HepG2 (cell line): ENCODE data around the gene CDR2L.

Experiments
- CREM ChIP-seq, 2 experiments: sonication (generic) in 1 of 2; formaldehyde crosslinking in 1 of 2; IDR thresholded peaks; 2 replicates each; pipeline versions ENCODE4 v1.4.0 to v1.6.1; 2016 to 2020; ENCODE audit warnings: antibody characterized with exemption in 1 of 2, mild to moderate bottlenecking in 1 of 2, missing genetic modification reagents in 1 of 2
- EP300 ChIP-seq, 3 experiments: sonication (generic) in 1 of 3; formaldehyde crosslinking in 1 of 3; IDR thresholded peaks; 2 replicates each; pipeline versions ENCODE4 v1.5.1 to v1.6.1; 2011 to 2020; ENCODE audit warnings: low read depth in 2 of 3, low read length in 2 of 3, borderline replicate concordance in 1 of 3, improper control_type of control experiment in 1 of 3, mild to moderate bottlenecking in 1 of 3, missing genetic modification reagents in 1 of 3, moderate library complexity in 1 of 3
- EZH2 ChIP-seq: conservative IDR thresholded peaks from 2 replicates; pipeline ENCODE4 v1.6.1; 2012; ENCODE audit warnings: mild to moderate bottlenecking, low read depth, low read length, moderate library complexity
- SMAD1 ChIP-seq: sonication (generic); formaldehyde crosslinking; IDR thresholded peaks from 2 replicates; pipeline ENCODE4 v1.4.0; 2020; ENCODE audit warnings: missing genetic modification reagents, low read depth, mild to moderate bottlenecking, borderline replicate concordance
- YY1 ChIP-seq: IDR thresholded peaks from 2 replicates; pipeline ENCODE4 v1.6.1; 2011; ENCODE audit warnings: low read length, low read depth, moderate library complexity, mild to moderate bottlenecking; ENCODE audit not compliant: insufficient read depth, insufficient replicate concordance
- ZNF143 ChIP-seq: sonication (generic); formaldehyde crosslinking; IDR thresholded peaks from 2 replicates; pipeline ENCODE4 v1.4.0; 2020; ENCODE audit warnings: missing genetic modification reagents
- ZNF564 ChIP-seq: sonication (generic); formaldehyde crosslinking; IDR thresholded peaks from 2 replicates; pipeline ENCODE4 v1.8.1; 2023; ENCODE audit warnings: mild to moderate bottlenecking, missing genetic modification reagents
- ZNF569 ChIP-seq: sonication (generic); formaldehyde crosslinking; IDR thresholded peaks from 2 replicates; pipeline ENCODE4 v1.5.0; 2020; ENCODE audit warnings: mild to moderate bottlenecking, missing genetic modification reagents, moderate library complexity, borderline replicate concordance
- TF ChIP-seq, protein P1 (sequence below): IDR thresholded peaks from 2 replicates; pipeline ENCODE4 v1.6.1; 2012; ENCODE audit warnings: low read length, improper control_type of control experiment
- TF ChIP-seq, protein P2 (sequence below): sonication (generic); formaldehyde crosslinking; IDR thresholded peaks from 2 replicates; pipeline ENCODE4 v1.5.0; 2020; ENCODE audit warnings: mild to moderate bottlenecking, low read depth, missing genetic modification reagents, borderline replicate concordance

DNA sequence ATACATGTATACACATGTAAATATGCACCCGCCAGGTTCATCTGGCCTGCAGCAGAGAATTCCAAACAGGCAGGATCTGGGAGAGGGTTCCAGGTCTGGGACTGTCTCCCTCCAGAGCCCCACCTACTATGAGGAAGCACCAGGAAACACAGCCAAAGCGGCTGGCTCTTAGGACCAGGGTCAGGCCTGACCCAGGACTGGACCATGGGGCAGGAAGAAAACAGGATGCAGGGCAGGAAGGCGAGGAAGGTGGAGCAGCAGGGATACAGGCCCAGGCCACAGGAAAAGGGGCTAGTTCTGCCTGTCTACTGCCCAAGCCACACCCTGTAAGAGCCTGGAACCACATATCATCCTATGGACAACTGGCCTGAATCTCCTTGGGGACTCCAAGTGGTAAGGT lies 17.0 kb upstream of the CDR2L start:
- TF ChIP-seq, protein P1, sequence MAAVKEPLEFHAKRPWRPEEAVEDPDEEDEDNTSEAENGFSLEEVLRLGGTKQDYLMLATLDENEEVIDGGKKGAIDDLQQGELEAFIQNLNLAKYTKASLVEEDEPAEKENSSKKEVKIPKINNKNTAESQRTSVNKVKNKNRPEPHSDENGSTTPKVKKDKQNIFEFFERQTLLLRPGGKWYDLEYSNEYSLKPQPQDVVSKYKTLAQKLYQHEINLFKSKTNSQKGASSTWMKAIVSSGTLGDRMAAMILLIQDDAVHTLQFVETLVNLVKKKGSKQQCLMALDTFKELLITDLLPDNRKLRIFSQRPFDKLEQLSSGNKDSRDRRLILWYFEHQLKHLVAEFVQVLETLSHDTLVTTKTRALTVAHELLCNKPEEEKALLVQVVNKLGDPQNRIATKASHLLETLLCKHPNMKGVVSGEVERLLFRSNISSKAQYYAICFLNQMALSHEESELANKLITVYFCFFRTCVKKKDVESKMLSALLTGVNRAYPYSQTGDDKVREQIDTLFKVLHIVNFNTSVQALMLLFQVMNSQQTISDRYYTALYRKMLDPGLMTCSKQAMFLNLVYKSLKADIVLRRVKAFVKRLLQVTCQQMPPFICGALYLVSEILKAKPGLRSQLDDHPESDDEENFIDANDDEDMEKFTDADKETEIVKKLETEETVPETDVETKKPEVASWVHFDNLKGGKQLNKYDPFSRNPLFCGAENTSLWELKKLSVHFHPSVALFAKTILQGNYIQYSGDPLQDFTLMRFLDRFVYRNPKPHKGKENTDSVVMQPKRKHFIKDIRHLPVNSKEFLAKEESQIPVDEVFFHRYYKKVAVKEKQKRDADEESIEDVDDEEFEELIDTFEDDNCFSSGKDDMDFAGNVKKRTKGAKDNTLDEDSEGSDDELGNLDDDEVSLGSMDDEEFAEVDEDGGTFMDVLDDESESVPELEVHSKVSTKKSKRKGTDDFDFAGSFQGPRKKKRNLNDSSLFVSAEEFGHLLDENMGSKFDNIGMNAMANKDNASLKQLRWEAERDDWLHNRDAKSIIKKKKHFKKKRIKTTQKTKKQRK, result no peak
- TF ChIP-seq YY1 (no peak), EZH2 (no peak), CREM (IDR thresholded peaks at IDR 0.05) (no peak), CREM (CRISPR knock-in tag; IDR thresholded peaks at IDR 0.05) (no peak), SMAD1 (CRISPR knock-in tag) (no peak), ZNF569 (CRISPR knock-in tag) (no peak), ZNF143 (CRISPR knock-in tag) (no peak), ZNF564 (no peak), EP300 (IDR thresholded peaks at IDR 0.05; ENCODE audit: low read depth in 2 of 2, low read length in 2 of 2) (no peak), EP300 (CRISPR knock-in tag; IDR thresholded peaks at IDR 0.05; ENCODE audit: borderline replicate concordance) (no peak)
- TF ChIP-seq, protein P2, sequence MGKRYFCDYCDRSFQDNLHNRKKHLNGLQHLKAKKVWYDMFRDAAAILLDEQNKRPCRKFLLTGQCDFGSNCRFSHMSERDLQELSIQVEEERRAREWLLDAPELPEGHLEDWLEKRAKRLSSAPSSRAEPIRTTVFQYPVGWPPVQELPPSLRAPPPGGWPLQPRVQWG (CRISPR knock-in tag), result no peak
